K562 (cell line): ENCODE measurements around the gene FREM1.

Experiments used
- CHD2 ChIP-seq: IDR thresholded peaks from 2 replicates; pipeline ENCODE4 v1.6.1; 2011; ENCODE audit warnings: low read depth, low read length
- CREM ChIP-seq: IDR thresholded peaks from 2 replicates; pipeline ENCODE4 v1.6.1; 2014; ENCODE audit warnings: antibody characterized with exemption, low read depth
- NFYB ChIP-seq: IDR thresholded peaks from 2 replicates; pipeline ENCODE4 v1.6.1; 2011; ENCODE audit warnings: mild to moderate bottlenecking, moderate library complexity; ENCODE audit not compliant: insufficient read length; ENCODE audit errors: extremely low read depth
- SP1 ChIP-seq: sonication (generic); formaldehyde crosslinking; IDR thresholded peaks from 2 replicates; pipeline ENCODE4 v1.8.1; 2022; ENCODE audit warnings: mild to moderate bottlenecking, missing genetic modification reagents
- ZBTB17 ChIP-seq: fragments of 450-650 bp; formaldehyde crosslinking; IDR thresholded peaks from 2 replicates; pipeline ENCODE4 v1.4.0; 2020; ENCODE audit warnings: mild to moderate bottlenecking
- ZNF41 ChIP-seq: fragments of 250-450 bp; sonication (Bioruptor Pico); conservative IDR thresholded peaks from 2 replicates; pipeline ENCODE4 v1.4.0; 2020; ENCODE audit warnings: mild to moderate bottlenecking
- TF ChIP-seq, protein P1 (sequence below): fragments of 250-450 bp; sonication (Bioruptor Pico); IDR thresholded peaks from 2 replicates; pipeline ENCODE4 v1.8.0; 2021; ENCODE audit warnings: borderline replicate concordance, mild to moderate bottlenecking, moderate library complexity; ENCODE audit not compliant: poor library complexity, severe bottlenecking

DNA sequence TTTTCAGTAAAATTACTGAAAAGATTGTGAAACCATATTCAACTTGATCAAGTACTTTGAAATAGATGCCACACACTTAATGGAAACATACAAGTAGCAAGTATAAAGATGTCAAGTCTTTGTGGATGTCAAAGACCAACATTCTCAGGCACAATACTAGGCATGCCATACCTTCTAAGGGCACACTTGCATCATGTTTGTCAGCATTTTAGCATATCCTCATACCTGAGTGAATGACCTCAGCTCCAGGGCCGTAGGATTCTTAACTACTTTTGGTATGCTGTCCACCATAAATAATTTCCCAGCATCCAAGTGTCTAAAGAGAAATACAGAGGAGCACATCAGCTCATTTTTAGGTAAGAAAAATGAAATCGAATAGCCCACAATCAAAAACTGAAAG, 86.4 kb downstream of the FREM1 start:
- no peak for TF ChIP-seq NFYB
- TF ChIP-seq, protein P1, sequence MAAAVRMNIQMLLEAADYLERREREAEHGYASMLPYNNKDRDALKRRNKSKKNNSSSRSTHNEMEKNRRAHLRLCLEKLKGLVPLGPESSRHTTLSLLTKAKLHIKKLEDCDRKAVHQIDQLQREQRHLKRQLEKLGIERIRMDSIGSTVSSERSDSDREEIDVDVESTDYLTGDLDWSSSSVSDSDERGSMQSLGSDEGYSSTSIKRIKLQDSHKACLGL (CRISPR knock-in tag): no peak
- TF ChIP-seq ZNF41 (CRISPR knock-in tag): no peak
- no peak for TF ChIP-seq SP1 (CRISPR knock-in tag)
- TF ChIP-seq CHD2: no peak
- no peak for TF ChIP-seq CREM
- TF ChIP-seq ZBTB17: no peak
